HG03064 (cell line): ENCODE results near the gene E2F6.

Experiments used
- ATAC-seq: cut with Tn5 transposase; IDR thresholded peaks from one replicate; pipeline ENCODE4 v1.9.1; 2021; ENCODE audit warnings: low read depth; ENCODE audit not compliant: unreplicated experiment

Gene E2F6

GRCh38 chr2:11493282-11493681 is 27.3 kb upstream of the E2F6 start:
- ATAC-seq = no peak

- ATAC-seq = no peak
These were observed 26.8 kb upstream of the E2F6 start for GRCh38 chr2:11492720-11493119.

DNA sequence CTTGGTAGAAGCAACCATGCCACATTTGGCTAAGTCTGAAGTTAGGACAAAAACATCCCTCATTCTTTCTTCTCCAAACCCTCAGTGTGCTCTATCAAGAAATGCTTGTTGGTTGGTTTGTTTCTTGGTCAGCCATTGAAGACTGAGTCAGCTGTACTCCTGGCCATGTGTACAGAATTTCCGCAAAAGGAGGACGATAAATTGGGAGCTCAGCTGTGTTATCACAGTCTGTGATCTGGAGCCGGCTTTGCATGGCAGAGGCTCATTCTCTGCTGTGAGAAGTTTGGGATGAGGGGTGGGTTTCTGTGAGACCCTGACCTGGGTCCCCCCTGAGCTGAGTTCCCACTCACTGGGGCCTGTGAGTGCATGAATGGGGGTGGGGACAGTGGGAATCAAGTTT is 26.3 kb upstream of the E2F6 start:
- ATAC-seq = no peak

GRCh38 chr2:11491348-11491933 is 25.5 kb upstream of the E2F6 start:
- no peak for ATAC-seq

GRCh38 chr2:11490194-11490593 is 24.2 kb upstream of the E2F6 start:
- no peak for ATAC-seq

- no peak for ATAC-seq
These were observed 22.8 kb upstream of the E2F6 start for GRCh38 chr2:11488809-11489208.

- no peak for ATAC-seq
These were observed 18.1 kb upstream of the E2F6 start for GRCh38 chr2:11483806-11484617.

DNA sequence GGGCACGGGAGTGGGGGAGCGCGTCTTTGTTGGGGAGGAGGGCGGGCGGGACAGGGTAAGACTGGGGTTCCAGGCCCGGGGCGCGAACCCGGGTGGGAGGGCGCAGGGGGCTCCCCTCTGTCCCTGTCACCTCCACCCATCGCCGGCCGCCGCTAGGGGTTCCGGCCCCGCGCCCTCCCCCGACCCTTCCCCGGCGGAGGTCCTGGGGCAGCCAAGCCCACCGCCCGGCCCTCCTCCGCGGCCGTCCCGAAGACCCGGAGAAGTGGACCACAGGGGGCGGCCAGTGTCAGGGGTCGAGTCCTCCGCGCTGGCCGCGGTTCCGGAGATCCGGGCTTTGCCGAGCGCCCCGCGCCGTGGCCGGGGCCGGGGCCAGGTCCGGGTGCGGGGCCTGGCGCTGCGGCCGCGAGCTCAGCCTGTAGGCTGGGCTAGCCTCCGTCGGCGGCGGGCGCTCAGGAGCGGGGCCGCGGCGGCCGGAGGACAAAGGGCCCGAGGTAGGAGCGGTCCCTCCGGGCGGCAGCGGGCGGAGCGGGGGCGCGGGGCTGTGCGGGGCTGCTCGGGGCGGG is 16.6 kb upstream of the E2F6 start:
- no peak for ATAC-seq

DNA sequence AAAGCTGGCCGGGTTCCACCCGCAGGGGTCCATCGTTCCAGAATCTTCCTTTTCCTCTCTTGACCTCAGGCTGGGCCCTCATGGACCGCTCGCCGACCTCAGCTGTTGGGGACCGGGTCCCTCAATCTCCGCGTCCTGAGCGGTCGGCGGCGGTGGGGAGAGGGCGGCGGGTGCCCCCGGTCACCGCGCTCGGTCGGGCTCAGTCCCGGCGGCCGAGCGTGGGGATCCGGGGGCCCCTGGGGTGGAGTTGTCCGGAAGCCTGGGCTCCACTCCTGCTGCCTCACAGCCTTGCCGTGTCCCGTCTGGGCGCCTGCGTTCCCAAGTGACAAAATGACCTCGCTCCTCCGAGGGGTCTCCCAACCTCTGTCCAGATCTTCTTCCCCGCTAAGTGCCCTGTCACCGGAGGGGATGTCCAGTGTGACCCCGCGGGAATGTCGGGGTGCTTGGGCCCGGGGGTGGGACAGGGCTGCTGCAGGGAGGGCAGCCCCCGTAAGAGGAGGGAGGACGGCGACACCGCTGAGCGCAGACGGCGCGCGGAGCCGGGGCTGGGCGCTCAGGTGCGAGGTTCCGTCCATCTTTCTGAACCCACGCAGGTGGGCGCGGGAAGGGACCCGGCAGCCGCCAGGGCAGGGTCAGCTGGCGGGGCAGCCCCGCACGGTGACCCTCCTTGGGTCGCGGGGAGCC is 16.0 kb upstream of the E2F6 start:
- ATAC-seq = no peak

GRCh38 chr2:11481426-11481788 is 15.4 kb upstream of the E2F6 start:
- ATAC-seq = no peak

DNA sequence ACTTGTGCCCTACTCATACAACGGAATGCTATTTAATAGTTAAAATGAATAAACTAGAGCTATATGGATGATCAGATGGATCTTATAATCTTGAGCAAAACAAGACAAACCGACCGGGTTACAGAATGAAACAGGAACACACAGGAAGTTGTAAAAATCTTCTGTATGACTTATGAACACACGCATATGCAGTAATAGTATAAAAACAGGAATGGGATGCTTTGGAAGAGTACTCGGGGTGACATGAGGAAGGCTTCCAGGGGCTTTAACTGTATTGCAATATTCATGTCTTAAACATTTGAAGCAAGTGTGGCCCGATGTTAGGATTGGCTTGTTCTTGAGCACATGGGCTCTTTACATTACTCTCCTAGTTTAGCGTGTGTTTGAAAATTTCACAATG is 14.9 kb upstream of the E2F6 start:
- no peak for ATAC-seq

DNA sequence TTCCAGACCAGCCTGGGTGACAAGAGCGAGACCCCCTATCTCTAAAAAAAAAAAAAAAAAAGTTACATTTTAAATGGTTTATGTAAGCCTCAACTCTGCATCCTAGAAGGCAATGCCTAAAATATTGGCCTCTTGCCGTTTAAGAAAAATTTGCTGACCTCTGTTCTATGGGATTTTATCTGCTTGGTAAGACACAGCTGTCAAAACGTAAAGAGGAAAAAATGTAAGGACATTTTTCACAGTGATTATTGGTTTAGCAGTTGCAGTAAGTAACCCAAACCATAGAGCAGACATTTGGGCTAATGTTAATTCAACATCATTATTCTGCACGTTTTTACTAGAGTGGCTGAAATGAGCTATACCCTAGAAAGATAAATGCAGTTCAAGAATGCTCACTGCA is 14.4 kb upstream of the E2F6 start:
- ATAC-seq = no peak

GRCh38 chr2:11478899-11479605 is 13.1 kb upstream of the E2F6 start:
- ATAC-seq = no peak

DNA sequence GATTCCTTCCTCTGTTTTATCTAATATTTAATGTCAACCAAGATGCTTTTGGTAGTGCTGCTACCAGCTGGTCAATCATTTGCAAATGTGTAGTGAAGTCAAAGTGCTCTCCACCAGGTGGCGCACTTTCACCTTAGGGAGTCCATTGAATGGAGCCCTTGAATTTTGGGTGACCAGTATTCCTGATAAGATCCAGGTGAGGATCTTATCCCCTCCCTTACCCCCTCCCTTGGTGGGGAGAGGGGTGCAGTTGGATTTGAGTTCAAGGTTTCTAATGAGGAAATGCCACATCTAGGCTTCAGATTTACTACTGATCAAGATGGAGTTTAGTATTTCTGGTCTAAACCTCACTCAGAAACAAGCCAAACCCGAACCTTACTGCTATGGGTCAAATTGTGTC is 12.0 kb upstream of the E2F6 start:
- ATAC-seq = peak; percentile 75

- ATAC-seq = no peak
These were observed 7.9 kb upstream of the E2F6 start for GRCh38 chr2:11473659-11474433.

GRCh38 chr2:11467749-11468148 is 1.8 kb upstream of the E2F6 start:
- ATAC-seq = no peak

DNA sequence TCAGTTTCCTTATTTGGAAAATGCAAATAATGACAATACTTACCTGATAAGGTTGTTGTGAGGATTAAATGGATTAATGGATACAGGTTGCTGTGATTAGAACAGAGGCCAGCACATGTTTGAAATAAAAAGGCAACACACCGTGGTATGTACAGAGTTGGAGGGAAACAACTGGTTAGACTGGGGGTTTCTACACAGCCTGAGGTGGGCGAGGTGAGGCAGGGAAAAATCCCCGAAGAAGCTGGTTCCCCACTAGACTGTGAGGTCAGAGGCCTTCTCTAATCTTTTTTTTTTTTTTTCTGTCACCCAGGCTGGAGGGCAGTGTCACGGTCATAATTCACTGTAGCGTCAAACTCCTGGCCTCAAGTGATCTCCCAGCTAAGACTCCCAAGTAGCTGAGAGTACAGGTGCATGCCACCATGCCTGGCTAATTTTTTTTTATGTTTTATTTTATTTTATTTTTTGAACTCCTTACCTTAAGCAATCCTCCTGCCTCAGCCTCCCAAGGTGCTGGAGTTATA is 1.2 kb upstream of the E2F6 start:
- no peak for ATAC-seq

GRCh38 chr2:11466307-11467128 is 557 bp upstream of the E2F6 start:
- ATAC-seq = peak; percentile 12

- no peak for ATAC-seq
These were observed 864 bp downstream of the E2F6 start for GRCh38 chr2:11465110-11465484.
